SK-N-SH treated with all-trans-retinoic acid at 6 μM for 48 hours (cell line): ENCODE measurements around the gene SERPINA1.
"Not testable (repeated sequence)": the region's sequence is repeated elsewhere in the genome, so short reads cannot be mapped to it uniquely, and the experiment has no call there.

Source experiments
- ATAC-seq: fragments of 200-7000 bp; cut with Tn5 transposase; 3 replicates; pipeline ENCODE4 v1.9.1; 2020; ENCODE audit warnings: mild to moderate bottlenecking, moderate library complexity
- BACH2 ChIP-seq: fragments of 250-450 bp; sonication (Bioruptor Pico); IDR thresholded peaks from 2 replicates; pipeline ENCODE4 v1.9.0; 2021; ENCODE audit warnings: mild to moderate bottlenecking, borderline replicate concordance
- CSDC2 ChIP-seq: fragments of 250-450 bp; sonication (Bioruptor Pico); IDR thresholded peaks from 2 replicates; pipeline ENCODE4 v1.5.0; 2020; ENCODE audit warnings: mild to moderate bottlenecking, moderate library complexity
- ESRRG ChIP-seq: fragments of 250-450 bp; sonication (Bioruptor Pico); IDR thresholded peaks from 2 replicates; pipeline ENCODE4 v1.6.1; 2021; ENCODE audit warnings: mild to moderate bottlenecking
- GLIS3 ChIP-seq: fragments of 250-450 bp; sonication (Bioruptor Pico); IDR thresholded peaks from 2 replicates; pipeline ENCODE4 v1.5.0; 2020; ENCODE audit warnings: mild to moderate bottlenecking, moderate library complexity
- ISL1 ChIP-seq: fragments of 250-450 bp; sonication (Bioruptor Pico); IDR thresholded peaks from 2 replicates; pipeline ENCODE4 v2.1.2; 2022; ENCODE audit warnings: mild to moderate bottlenecking, moderate library complexity
- OSR1 ChIP-seq: fragments of 250-450 bp; sonication (Bioruptor Pico); IDR thresholded peaks from 2 replicates; pipeline ENCODE4 v1.8.0; 2022; ENCODE audit warnings: moderate library complexity, mild to moderate bottlenecking, inconsistent platforms
- RARB ChIP-seq: fragments of 250-450 bp; sonication (Bioruptor Pico); IDR thresholded peaks from 2 replicates; pipeline ENCODE4 v1.8.0; 2021; ENCODE audit warnings: mild to moderate bottlenecking, moderate library complexity
- SNAI2 ChIP-seq: fragments of 250-450 bp; sonication (Bioruptor Pico); IDR thresholded peaks from 2 replicates; pipeline ENCODE4 v1.5.0; 2020; ENCODE audit warnings: mild to moderate bottlenecking, moderate library complexity
- TCF4 ChIP-seq: fragments of 250-450 bp; sonication (Bioruptor Pico); IDR thresholded peaks from 2 replicates; pipeline ENCODE4 v1.8.0; 2021; ENCODE audit warnings: mild to moderate bottlenecking, moderate library complexity, borderline replicate concordance
- TOX ChIP-seq: fragments of 250-450 bp; sonication (Bioruptor Pico); IDR thresholded peaks from 2 replicates; pipeline ENCODE4 v1.8.0; 2021; ENCODE audit warnings: mild to moderate bottlenecking, moderate library complexity, borderline replicate concordance
- ZC3H10 ChIP-seq: fragments of 250-450 bp; sonication (Bioruptor Pico); IDR thresholded peaks from 2 replicates; pipeline ENCODE4 v1.5.1; 2021; ENCODE audit warnings: mild to moderate bottlenecking, moderate library complexity
- ZNF70 ChIP-seq: fragments of 450-650 bp; formaldehyde crosslinking; IDR thresholded peaks from 2 replicates; pipeline ENCODE4 v1.5.0; 2020; ENCODE audit warnings: mild to moderate bottlenecking, moderate library complexity
- ZNF8 ChIP-seq: fragments of 450-650 bp; formaldehyde crosslinking; IDR thresholded peaks from 2 replicates; pipeline ENCODE4 v1.5.0; 2020; ENCODE audit warnings: mild to moderate bottlenecking, moderate library complexity
- TF ChIP-seq, protein P1 (sequence below): fragments of 250-450 bp; sonication (Bioruptor Pico); IDR thresholded peaks from 2 replicates; pipeline ENCODE4 v1.5.1; 2021; ENCODE audit warnings: mild to moderate bottlenecking, moderate library complexity
- TF ChIP-seq, protein P2 (sequence below): fragments of 250-450 bp; sonication (Bioruptor Pico); IDR thresholded peaks from 2 replicates; pipeline ENCODE4 v1.8.0; 2021; ENCODE audit warnings: low read depth, mild to moderate bottlenecking, moderate library complexity, borderline replicate concordance
- TF ChIP-seq, protein P3 (sequence below): fragments of 250-450 bp; sonication (Bioruptor Pico); IDR thresholded peaks from 2 replicates; pipeline ENCODE4 v1.5.1; 2020; ENCODE audit warnings: low read depth, mild to moderate bottlenecking, moderate library complexity
- TF ChIP-seq, protein P4 (sequence below): fragments of 250-450 bp; sonication (Bioruptor Pico); IDR thresholded peaks from 2 replicates; pipeline ENCODE4 v1.5.0; 2020; ENCODE audit warnings: mild to moderate bottlenecking, moderate library complexity
- TF ChIP-seq, protein P5 (sequence below): fragments of 250-450 bp; sonication (Bioruptor Pico); IDR thresholded peaks from 2 replicates; pipeline ENCODE4 v1.8.0; 2020; ENCODE audit warnings: mild to moderate bottlenecking, moderate library complexity, borderline replicate concordance

SERPINA1 gene

DNA sequence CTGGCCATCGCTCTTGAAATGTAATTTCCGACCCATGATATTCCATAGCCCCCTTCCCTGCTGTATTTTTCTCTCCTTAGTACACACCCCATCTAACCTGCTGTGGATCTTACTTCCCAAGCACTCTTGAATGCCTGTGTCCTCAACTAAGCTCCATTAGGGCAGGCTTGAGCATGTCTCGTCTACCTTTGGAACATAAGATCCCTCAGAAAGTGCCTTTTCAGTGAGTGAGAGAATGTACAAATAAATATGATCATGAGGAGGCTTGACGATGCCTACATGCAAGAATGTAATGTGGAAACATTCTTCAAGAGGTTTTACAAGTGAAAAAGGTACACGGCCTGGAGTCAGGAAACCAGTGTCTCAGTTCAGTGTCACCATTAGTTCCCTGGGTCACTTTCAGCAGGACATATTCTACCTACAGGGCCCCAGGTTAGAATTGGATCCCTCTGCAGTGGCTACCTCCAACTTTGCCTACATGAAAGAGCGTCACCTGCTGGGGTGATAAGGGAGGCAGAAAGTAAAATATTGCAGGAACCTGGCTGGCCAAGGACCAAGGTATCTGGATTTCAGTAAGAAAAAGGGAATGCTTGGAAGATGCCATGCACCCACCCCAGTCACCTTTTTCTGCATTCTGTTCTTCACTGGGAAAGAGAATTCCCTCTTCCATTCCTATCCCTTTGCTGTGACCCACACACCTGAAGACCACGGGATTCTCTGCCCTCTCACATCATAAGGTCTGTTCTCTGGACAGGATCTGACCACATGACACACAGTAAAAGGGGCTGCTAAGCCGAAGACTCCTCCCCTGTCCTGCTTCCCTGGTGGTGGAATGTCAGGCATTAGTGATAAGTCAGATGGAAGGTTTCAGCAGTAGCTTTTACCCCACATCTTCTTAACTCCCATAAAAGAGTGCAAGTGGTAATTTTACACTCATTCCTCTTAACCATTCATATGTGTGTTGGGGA, 24.6 kb upstream of the SERPINA1 start:
- TF ChIP-seq, protein P1, sequence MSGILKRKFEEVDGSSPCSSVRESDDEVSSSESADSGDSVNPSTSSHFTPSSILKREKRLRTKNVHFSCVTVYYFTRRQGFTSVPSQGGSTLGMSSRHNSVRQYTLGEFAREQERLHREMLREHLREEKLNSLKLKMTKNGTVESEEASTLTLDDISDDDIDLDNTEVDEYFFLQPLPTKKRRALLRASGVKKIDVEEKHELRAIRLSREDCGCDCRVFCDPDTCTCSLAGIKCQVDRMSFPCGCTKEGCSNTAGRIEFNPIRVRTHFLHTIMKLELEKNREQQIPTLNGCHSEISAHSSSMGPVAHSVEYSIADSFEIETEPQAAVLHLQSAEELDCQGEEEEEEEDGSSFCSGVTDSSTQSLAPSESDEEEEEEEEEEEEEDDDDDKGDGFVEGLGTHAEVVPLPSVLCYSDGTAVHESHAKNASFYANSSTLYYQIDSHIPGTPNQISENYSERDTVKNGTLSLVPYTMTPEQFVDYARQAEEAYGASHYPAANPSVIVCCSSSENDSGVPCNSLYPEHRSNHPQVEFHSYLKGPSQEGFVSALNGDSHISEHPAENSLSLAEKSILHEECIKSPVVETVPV (CRISPR knock-in tag) = no peak
- TF ChIP-seq BACH2 (CRISPR knock-in tag) (no peak), OSR1 (CRISPR knock-in tag) (no peak)
- ATAC-seq = peak; percentile 67; the same call in 2 of the 3 replicates

DNA sequence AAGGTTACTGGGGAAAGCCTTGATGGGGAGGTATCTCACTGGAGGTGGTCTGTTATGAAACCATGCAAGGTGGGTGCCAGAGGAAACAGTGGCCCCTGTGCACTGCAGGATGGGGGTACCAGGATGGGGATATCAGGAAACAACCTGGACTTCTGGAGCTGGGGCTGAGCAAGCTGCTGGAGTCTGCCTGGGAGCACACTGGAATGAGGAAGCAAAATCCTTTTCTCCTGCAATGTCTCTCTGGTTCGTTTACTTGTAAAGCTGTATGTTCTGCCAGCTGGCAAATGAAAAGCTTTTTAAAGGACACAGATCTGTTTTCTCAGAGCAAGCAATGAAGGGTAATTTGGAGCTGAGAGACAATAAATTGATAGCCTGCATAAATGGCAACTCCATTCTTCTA, 23.2 kb upstream of the SERPINA1 start:
- no peak for ATAC-seq
- TF ChIP-seq RARB (no peak), TOX (CRISPR knock-in tag) (no peak), SNAI2 (CRISPR knock-in tag) (no peak), ZNF8 (CRISPR knock-in tag) (no peak), ISL1 (CRISPR knock-in tag) (no peak), CSDC2 (no peak), ZNF70 (CRISPR knock-in tag) (no peak), ESRRG (CRISPR knock-in tag) (no peak), BACH2 (CRISPR knock-in tag) (no peak), GLIS3 (CRISPR knock-in tag) (no peak), TCF4 (CRISPR knock-in tag) (no peak), ZC3H10 (CRISPR knock-in tag) (no peak)
- TF ChIP-seq, protein P2, sequence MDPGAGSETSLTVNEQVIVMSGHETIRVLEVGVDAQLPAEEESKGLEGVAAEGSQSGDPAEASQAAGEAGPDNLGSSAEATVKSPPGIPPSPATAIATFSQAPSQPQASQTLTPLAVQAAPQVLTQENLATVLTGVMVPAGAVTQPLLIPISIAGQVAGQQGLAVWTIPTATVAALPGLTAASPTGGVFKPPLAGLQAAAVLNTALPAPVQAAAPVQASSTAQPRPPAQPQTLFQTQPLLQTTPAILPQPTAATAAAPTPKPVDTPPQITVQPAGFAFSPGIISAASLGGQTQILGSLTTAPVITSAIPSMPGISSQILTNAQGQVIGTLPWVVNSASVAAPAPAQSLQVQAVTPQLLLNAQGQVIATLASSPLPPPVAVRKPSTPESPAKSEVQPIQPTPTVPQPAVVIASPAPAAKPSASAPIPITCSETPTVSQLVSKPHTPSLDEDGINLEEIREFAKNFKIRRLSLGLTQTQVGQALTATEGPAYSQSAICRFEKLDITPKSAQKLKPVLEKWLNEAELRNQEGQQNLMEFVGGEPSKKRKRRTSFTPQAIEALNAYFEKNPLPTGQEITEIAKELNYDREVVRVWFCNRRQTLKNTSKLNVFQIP (CRISPR knock-in tag) = no peak
- TF ChIP-seq, protein P3, sequence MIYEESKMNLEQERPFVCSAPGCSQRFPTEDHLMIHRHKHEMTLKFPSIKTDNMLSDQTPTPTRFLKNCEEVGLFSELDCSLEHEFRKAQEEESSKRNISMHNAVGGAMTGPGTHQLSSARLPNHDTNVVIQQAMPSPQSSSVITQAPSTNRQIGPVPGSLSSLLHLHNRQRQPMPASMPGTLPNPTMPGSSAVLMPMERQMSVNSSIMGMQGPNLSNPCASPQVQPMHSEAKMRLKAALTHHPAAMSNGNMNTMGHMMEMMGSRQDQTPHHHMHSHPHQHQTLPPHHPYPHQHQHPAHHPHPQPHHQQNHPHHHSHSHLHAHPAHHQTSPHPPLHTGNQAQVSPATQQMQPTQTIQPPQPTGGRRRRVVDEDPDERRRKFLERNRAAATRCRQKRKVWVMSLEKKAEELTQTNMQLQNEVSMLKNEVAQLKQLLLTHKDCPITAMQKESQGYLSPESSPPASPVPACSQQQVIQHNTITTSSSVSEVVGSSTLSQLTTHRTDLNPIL = no peak
- TF ChIP-seq, protein P4, sequence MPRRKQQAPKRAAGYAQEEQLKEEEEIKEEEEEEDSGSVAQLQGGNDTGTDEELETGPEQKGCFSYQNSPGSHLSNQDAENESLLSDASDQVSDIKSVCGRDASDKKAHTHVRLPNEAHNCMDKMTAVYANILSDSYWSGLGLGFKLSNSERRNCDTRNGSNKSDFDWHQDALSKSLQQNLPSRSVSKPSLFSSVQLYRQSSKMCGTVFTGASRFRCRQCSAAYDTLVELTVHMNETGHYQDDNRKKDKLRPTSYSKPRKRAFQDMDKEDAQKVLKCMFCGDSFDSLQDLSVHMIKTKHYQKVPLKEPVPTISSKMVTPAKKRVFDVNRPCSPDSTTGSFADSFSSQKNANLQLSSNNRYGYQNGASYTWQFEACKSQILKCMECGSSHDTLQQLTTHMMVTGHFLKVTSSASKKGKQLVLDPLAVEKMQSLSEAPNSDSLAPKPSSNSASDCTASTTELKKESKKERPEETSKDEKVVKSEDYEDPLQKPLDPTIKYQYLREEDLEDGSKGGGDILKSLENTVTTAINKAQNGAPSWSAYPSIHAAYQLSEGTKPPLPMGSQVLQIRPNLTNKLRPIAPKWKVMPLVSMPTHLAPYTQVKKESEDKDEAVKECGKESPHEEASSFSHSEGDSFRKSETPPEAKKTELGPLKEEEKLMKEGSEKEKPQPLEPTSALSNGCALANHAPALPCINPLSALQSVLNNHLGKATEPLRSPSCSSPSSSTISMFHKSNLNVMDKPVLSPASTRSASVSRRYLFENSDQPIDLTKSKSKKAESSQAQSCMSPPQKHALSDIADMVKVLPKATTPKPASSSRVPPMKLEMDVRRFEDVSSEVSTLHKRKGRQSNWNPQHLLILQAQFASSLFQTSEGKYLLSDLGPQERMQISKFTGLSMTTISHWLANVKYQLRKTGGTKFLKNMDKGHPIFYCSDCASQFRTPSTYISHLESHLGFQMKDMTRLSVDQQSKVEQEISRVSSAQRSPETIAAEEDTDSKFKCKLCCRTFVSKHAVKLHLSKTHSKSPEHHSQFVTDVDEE (CRISPR knock-in tag) = no peak
- TF ChIP-seq, protein P5, sequence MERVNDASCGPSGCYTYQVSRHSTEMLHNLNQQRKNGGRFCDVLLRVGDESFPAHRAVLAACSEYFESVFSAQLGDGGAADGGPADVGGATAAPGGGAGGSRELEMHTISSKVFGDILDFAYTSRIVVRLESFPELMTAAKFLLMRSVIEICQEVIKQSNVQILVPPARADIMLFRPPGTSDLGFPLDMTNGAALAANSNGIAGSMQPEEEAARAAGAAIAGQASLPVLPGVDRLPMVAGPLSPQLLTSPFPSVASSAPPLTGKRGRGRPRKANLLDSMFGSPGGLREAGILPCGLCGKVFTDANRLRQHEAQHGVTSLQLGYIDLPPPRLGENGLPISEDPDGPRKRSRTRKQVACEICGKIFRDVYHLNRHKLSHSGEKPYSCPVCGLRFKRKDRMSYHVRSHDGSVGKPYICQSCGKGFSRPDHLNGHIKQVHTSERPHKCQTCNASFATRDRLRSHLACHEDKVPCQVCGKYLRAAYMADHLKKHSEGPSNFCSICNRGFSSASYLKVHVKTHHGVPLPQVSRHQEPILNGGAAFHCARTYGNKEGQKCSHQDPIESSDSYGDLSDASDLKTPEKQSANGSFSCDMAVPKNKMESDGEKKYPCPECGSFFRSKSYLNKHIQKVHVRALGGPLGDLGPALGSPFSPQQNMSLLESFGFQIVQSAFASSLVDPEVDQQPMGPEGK (CRISPR knock-in tag) = no peak

DNA sequence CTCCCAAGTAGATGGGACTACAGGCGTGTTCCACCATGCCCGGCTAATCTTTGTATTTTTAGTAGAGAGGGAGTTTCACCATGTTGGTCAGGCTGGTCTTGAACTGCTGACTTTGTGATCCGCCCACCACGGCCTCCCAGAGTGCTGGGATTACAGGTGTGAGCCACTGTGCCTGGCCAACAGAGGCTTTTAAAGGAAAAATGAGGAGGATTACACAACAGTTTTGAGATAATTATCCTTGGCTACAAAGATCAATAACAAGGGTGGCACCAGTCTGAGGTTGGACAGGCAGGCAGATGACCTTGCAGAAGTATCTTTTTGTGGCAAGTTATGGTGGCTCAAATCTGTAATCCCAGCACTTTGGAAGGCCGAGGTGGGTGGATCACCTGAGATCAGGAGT, 21.0 kb upstream of the SERPINA1 start:
- ATAC-seq = not testable (repeated sequence)

DNA sequence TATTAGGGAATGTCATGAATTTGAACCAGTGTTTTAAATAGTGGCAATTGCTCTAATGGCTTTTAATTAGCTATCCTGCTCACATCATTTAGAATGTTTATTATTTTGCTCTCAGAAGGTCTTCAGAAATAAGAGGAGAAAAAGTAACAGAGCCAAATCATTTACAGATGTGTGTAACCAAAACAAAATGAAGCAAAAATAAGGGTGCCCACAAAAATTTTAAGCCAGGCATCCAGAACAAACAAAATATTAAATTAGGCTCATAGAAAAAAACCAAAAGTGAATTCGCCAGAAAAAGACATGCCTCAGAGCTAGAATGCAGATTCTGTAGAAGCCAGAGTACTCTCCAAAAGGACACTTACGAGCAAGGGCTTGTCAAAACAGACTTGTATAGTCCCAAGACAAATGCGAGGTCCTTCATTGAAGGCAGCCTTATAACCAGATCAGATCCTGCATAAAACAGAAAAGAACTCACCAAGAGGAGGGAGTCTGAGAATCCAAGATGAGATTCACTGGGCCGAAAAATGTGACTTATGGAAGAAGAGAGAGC, 20.2 kb upstream of the SERPINA1 start:
- TF ChIP-seq, protein P5 (CRISPR knock-in tag) = no peak
- no peak for TF ChIP-seq CSDC2
- no peak for TF ChIP-seq ZC3H10 (CRISPR knock-in tag)
- no peak for ATAC-seq
